MM.1S (cell line): ENCODE data around the gene NCR3LG1.

ENCODE experiments used
- DNase-seq: peaks from one replicate; pipeline ENCODE4 v3.0.0-alpha.2; 2015
- H2AFZ ChIP-seq: fragments of 300-600 bp; sonication (generic); 2 replicates; pipeline ENCODE4 v1.6.0; 2016; ENCODE audit warnings: antibody characterized with exemption, low read length
- H3F3A ChIP-seq: fragments of 300-600 bp; sonication (generic); 2 replicates; pipeline ENCODE4 v1.6.1; 2016; ENCODE audit warnings: mild to moderate bottlenecking, antibody characterized with exemption, low read length, moderate library complexity, mixed read lengths; ENCODE audit not compliant: insufficient read depth
- H3K27ac ChIP-seq: fragments of 300-600 bp; sonication (generic); 2 replicates; pipeline ENCODE4 v1.5.1; 2016; ENCODE audit warnings: mild to moderate bottlenecking, low read length
- H3K27me3 ChIP-seq: fragments of 300-600 bp; sonication (generic); replicated peaks from 2 replicates; pipeline ENCODE4 v1.6.0; 2016; ENCODE audit warnings: low read length; ENCODE audit not compliant: insufficient read depth
- H3K36me3 ChIP-seq: fragments of 300-600 bp; sonication (generic); replicated peaks from 2 replicates; pipeline ENCODE4 v1.6.1; 2016; ENCODE audit warnings: mild to moderate bottlenecking, low read length, mixed read lengths; ENCODE audit not compliant: insufficient read depth
- H3K4me1 ChIP-seq: fragments of 300-600 bp; sonication (generic); 2 replicates; pipeline ENCODE4 v1.6.1; 2016; ENCODE audit warnings: low read length, mixed read lengths
- H3K4me2 ChIP-seq: fragments of 300-600 bp; sonication (generic); 2 replicates; pipeline ENCODE4 v1.6.0; 2016; ENCODE audit warnings: low read depth, low read length
- H3K4me3 ChIP-seq: fragments of 300-600 bp; sonication (generic); 2 replicates; pipeline ENCODE4 v1.5.1; 2016; ENCODE audit warnings: low read length, mixed read lengths
- H3K79me2 ChIP-seq: fragments of 300-600 bp; sonication (generic); 2 replicates; pipeline ENCODE4 v1.6.1; 2016; ENCODE audit warnings: mixed run types, low read length, mixed read lengths
- H3K9ac ChIP-seq: fragments of 300-600 bp; sonication (generic); 2 replicates; pipeline ENCODE4 v1.6.1; 2016; ENCODE audit warnings: low read length, mixed read lengths
- H3K9me2 ChIP-seq: fragments of 300-600 bp; sonication (generic); replicated peaks from 2 replicates; pipeline ENCODE4 v1.6.1; 2016; ENCODE audit warnings: mild to moderate bottlenecking, low read length, mixed read lengths; ENCODE audit not compliant: insufficient read depth
- H3K9me3 ChIP-seq: fragments of 300-600 bp; sonication (generic); replicated peaks from 2 replicates; pipeline ENCODE4 v1.6.1; 2016; ENCODE audit warnings: mild to moderate bottlenecking, low read length, mixed read lengths; ENCODE audit not compliant: insufficient read depth
- H4K20me1 ChIP-seq: fragments of 300-600 bp; sonication (generic); 2 replicates; pipeline ENCODE4 v1.6.1; 2016; ENCODE audit warnings: mild to moderate bottlenecking, low read length, moderate library complexity, mixed read lengths; ENCODE audit not compliant: insufficient read depth
- CTCF ChIP-seq: fragments of 300-600 bp; sonication (generic); IDR thresholded peaks from 2 replicates; pipeline ENCODE4 v1.5.1; 2016; ENCODE audit warnings: antibody characterized with exemption, low read length, mixed read lengths
- EZH2 ChIP-seq: fragments of 300-600 bp; sonication (generic); optimal IDR thresholded peaks from 2 replicates; pipeline ENCODE3; 2017; ENCODE audit warnings: low read depth, mild to moderate bottlenecking, antibody characterized with exemption, low read length, mixed read lengths
- EZH2phosphoT487 ChIP-seq: fragments of 300-600 bp; sonication (generic); IDR thresholded peaks from 2 replicates; pipeline ENCODE4 v1.6.1; 2018; ENCODE audit warnings: antibody characterized with exemption, low read length

The NCR3LG1 gene

GRCh38 chr11:17351510-17352176, at the start of gene NCR3LG1:
TSS of gene NCR3LG1 (plus strand) at chr11:17351800. CDS start at chr11:17351970, 170 bp downstream.
- TF ChIP-seq EZH2phosphoT487 (no peak), EZH2 (no peak), CTCF (no peak)
- DNase-seq = no peak
- H2AFZ ChIP-seq = no peak within 1 kb of the TSS
- no peaks in the 10 kb centered on the region for H4K20me1 ChIP-seq
- H3K9me2 ChIP-seq = no peaks in the 10 kb centered on the region
- no peak within 1 kb of the TSS for H3K27ac ChIP-seq
- H3K4me2 ChIP-seq = peak within 1 kb of the TSS; percentile 98
- peak within 1 kb of the TSS; percentile 75 for H3K4me3 ChIP-seq
- H3K4me1 ChIP-seq = peaks cover 12% of the 10 kb centered on the region; the same call in 1 of the 2 replicates
- no peaks in the 10 kb centered on the region for H3K79me2 ChIP-seq
- H3F3A ChIP-seq = peaks cover 5% of the 10 kb centered on the region; the same call in 1 of the 2 replicates
- H3K9ac ChIP-seq = no peak within 1 kb of the TSS
- H3K36me3 ChIP-seq = no peaks in the 10 kb centered on the region
- peaks cover 26% of the 10 kb centered on the region for H3K27me3 ChIP-seq
- no peaks in the 10 kb centered on the region for H3K9me3 ChIP-seq

- H3K79me2 ChIP-seq = no peaks in the 10 kb centered on the region
- DNase-seq = no peak
- H3K9me2 ChIP-seq = no peaks in the 10 kb centered on the region
- H3K4me1 ChIP-seq = no peaks in the 10 kb centered on the region
- H3K36me3 ChIP-seq = no peaks in the 10 kb centered on the region
- H3K4me3 ChIP-seq = no peak overlapping the region
- no peak overlapping the region for H3K4me2 ChIP-seq
- H2AFZ ChIP-seq = no peak overlapping the region
- H3K9ac ChIP-seq = no peak overlapping the region
- H3K27ac ChIP-seq = no peak overlapping the region
- H3K9me3 ChIP-seq = no peaks in the 10 kb centered on the region
- TF ChIP-seq EZH2 (no peak), CTCF (no peak), EZH2phosphoT487 (no peak)
- no peaks in the 10 kb centered on the region for H3K27me3 ChIP-seq
- H4K20me1 ChIP-seq = no peaks in the 10 kb centered on the region
- no peaks in the 10 kb centered on the region for H3F3A ChIP-seq
Observed at GRCh38 chr11:17313349-17314231, 38.0 kb upstream of the NCR3LG1 start.

- H4K20me1 ChIP-seq = no peaks in the 10 kb centered on the region
- H3F3A ChIP-seq = no peaks in the 10 kb centered on the region
- no peak for TF ChIP-seq CTCF
- TF ChIP-seq EZH2phosphoT487 = no peak
- TF ChIP-seq EZH2 = no peak
- no peaks in the 10 kb centered on the region for H3K36me3 ChIP-seq
- no peaks in the 10 kb centered on the region for H3K27me3 ChIP-seq
- DNase-seq = no peak
- no peak overlapping the region for H3K4me2 ChIP-seq
- H3K79me2 ChIP-seq = no peaks in the 10 kb centered on the region
- no peaks in the 10 kb centered on the region for H3K9me2 ChIP-seq
- H3K9me3 ChIP-seq = no peaks in the 10 kb centered on the region
- no peak overlapping the region for H3K4me3 ChIP-seq
- H3K4me1 ChIP-seq = no peaks in the 10 kb centered on the region
- H3K27ac ChIP-seq = no peak overlapping the region
- no peak overlapping the region for H2AFZ ChIP-seq
- no peak overlapping the region for H3K9ac ChIP-seq
Observed at GRCh38 chr11:17314232-17314547, 37.4 kb upstream of the NCR3LG1 start.
